Panc1 (cell line): ENCODE results near the gene GAS7. TPM values are rescaled to one million over a fixed set of nuclear protein-coding genes. Genes with fewer than 3 reads are reported as not detected.

Source experiments
- ATAC-seq: fragments of 200-7000 bp; cut with Tn5 transposase; 2 replicates; pipeline ENCODE4 v1.9.1; 2020; ENCODE audit warnings: mild to moderate bottlenecking, moderate library complexity
- BruUV-seq: library from RNA; stranded (reverse); fragments of 400-500 nt; replicated peaks from 2 replicates; lab custom pipeline; 2021; lab: Mats Ljungman, UMichigan
- CTCF ChIA-PET: fragments of 300-600 bp; sonication (Branson Sonifier 250); formaldehyde crosslinking; loops from one replicate; lab custom pipeline; 2022; ENCODE audit warnings: antibody characterized with exemption; lab: Charles Lee
- POLR2A ChIA-PET: fragments of 300-600 bp; sonication (Branson Sonifier 250); formaldehyde crosslinking; loops from one replicate; lab custom pipeline; 2022; ENCODE audit warnings: antibody characterized with exemption; lab: Charles Lee
- DNase-seq: peaks from one replicate; pipeline ENCODE4 v3.0.0-alpha.2; 2010; ENCODE audit warnings: low read depth, low spot score
- H3K27ac ChIP-seq: 2 replicates; pipeline ENCODE4 v1.5.1; 2011; ENCODE audit warnings: mild to moderate bottlenecking, low read length, inconsistent platforms
- H3K27me3 ChIP-seq: fragments of 200-500 bp; sonication (Bioruptor generic); 2 replicates; pipeline ENCODE4 v1.6.0; 2014; ENCODE audit warnings: low read length, inconsistent platforms; ENCODE audit not compliant: control insufficient read depth, insufficient read depth
- H3K36me3 ChIP-seq: fragments of 200-500 bp; sonication (Bioruptor generic); 2 replicates; pipeline ENCODE4 v1.5.1; 2014; ENCODE audit warnings: inconsistent platforms, mild to moderate bottlenecking, low read length, moderate library complexity; ENCODE audit not compliant: control insufficient read depth, insufficient read depth
- H3K4me1 ChIP-seq: 2 replicates; pipeline ENCODE4 v1.5.1; 2011; ENCODE audit warnings: inconsistent platforms, mild to moderate bottlenecking, low read length, moderate library complexity; ENCODE audit not compliant: control insufficient read depth, insufficient read depth
- H3K4me3 ChIP-seq, 2 experiments: 2 replicates each; pipeline ENCODE4 v1.5.1; 2011 to 2012; ENCODE audit warnings: low read depth in 2 of 2, low read length in 2 of 2, mild to moderate bottlenecking in 2 of 2, inconsistent platforms in 1 of 2, moderate library complexity in 1 of 2
- H3K9me3 ChIP-seq: fragments of 200-500 bp; sonication (Bioruptor generic); 2 replicates; pipeline ENCODE4 v1.5.1; 2014; ENCODE audit warnings: low read depth, mild to moderate bottlenecking, inconsistent platforms, low read length, moderate library complexity; ENCODE audit not compliant: control insufficient read depth, insufficient read depth
- POLR2AphosphoS5 ChIP-seq: IDR thresholded peaks from 2 replicates; pipeline ENCODE4 v1.6.1; 2012; ENCODE audit warnings: mild to moderate bottlenecking, low read depth, low read length, moderate library complexity
- SIN3A ChIP-seq: IDR thresholded peaks from 2 replicates; pipeline ENCODE4 v1.6.1; 2012; ENCODE audit warnings: low read depth, mild to moderate bottlenecking, low read length, moderate library complexity, borderline replicate concordance; ENCODE audit not compliant: insufficient read depth
- TCF7L2 ChIP-seq: IDR thresholded peaks from 2 replicates; pipeline ENCODE4 v1.6.1; 2011; ENCODE audit warnings: mild to moderate bottlenecking, low read depth, low read length, inconsistent platforms
- in situ Hi-C: cut with HindIII; loops from 2 replicates; pipeline ENCODE4 v1.10.0; 2016; ENCODE audit warnings: low sequenced_read_pairs, low pct_unique_long_range_greater_than_20kb
- intact Hi-C: fragments of 100-400 bp; cut with micrococcal nuclease; formaldehyde crosslinking; loops from one replicate; pipeline ENCODE4 v1.10.0; 2022; ENCODE audit not compliant: unreplicated experiment
- total RNA-seq: library from RNA; stranded (reverse); gene quantifications from one replicate; pipeline ENCODE4 v1.2.1, GENCODE V29; 2021; ENCODE audit not compliant: unreplicated experiment
- TF ChIP-seq, protein P1 (sequence below): fragments of 450-650 bp; IDR thresholded peaks from 2 replicates; pipeline ENCODE4 v1.5.1; 2017; ENCODE audit warnings: mild to moderate bottlenecking
- TF ChIP-seq, protein P2 (sequence below), 2 experiments: IDR thresholded peaks; 2 replicates each; pipeline ENCODE4 v1.6.1; 2011 to 2012; ENCODE audit warnings: low read depth in 2 of 2, control low read depth in 1 of 2, low read length in 1 of 2, mild to moderate bottlenecking in 1 of 2, moderate library complexity in 1 of 2; ENCODE audit not compliant: insufficient read depth in 1 of 2

The GAS7 gene
- total RNA-seq, 1 experiment from 2014 or later = 0.05 TPM

DNA sequence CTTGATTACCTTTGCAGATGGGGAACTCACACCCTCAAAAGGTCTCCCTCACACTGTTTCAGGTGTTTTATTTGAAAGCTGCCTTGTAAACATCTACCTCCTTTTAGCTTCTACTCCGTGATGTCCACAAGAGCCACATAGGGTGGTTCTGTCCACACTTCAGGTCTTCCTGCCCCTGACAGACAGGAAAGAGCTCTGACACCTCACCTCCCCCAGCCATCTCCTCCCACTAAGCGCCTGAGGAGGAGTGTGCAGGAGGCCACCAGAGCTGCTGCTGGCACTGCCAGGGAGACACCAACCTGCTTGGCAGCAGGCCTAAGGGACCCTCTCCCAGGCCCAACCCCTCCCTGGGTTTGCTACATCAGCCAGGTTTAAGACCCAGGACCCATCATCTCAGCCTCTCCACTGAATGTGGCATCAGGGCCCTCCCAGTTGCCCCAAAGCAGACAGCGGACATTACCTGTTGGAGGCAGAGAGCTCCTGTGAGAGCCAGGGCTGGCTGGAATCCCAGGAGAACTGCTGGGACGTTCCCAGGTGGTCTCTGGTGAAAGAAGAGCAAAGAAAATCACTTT is 217.0 kb downstream of the GAS7 start:
- H3K27ac ChIP-seq = no peak overlapping the region
- no peak overlapping the region for H3K4me3 ChIP-seq
- H3K4me1 ChIP-seq = no peaks in the 10 kb centered on the region
- no peak for TF ChIP-seq SIN3A
- TF ChIP-seq, protein P1, sequence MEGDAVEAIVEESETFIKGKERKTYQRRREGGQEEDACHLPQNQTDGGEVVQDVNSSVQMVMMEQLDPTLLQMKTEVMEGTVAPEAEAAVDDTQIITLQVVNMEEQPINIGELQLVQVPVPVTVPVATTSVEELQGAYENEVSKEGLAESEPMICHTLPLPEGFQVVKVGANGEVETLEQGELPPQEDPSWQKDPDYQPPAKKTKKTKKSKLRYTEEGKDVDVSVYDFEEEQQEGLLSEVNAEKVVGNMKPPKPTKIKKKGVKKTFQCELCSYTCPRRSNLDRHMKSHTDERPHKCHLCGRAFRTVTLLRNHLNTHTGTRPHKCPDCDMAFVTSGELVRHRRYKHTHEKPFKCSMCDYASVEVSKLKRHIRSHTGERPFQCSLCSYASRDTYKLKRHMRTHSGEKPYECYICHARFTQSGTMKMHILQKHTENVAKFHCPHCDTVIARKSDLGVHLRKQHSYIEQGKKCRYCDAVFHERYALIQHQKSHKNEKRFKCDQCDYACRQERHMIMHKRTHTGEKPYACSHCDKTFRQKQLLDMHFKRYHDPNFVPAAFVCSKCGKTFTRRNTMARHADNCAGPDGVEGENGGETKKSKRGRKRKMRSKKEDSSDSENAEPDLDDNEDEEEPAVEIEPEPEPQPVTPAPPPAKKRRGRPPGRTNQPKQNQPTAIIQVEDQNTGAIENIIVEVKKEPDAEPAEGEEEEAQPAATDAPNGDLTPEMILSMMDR = no peak
- TF ChIP-seq, protein P2, sequence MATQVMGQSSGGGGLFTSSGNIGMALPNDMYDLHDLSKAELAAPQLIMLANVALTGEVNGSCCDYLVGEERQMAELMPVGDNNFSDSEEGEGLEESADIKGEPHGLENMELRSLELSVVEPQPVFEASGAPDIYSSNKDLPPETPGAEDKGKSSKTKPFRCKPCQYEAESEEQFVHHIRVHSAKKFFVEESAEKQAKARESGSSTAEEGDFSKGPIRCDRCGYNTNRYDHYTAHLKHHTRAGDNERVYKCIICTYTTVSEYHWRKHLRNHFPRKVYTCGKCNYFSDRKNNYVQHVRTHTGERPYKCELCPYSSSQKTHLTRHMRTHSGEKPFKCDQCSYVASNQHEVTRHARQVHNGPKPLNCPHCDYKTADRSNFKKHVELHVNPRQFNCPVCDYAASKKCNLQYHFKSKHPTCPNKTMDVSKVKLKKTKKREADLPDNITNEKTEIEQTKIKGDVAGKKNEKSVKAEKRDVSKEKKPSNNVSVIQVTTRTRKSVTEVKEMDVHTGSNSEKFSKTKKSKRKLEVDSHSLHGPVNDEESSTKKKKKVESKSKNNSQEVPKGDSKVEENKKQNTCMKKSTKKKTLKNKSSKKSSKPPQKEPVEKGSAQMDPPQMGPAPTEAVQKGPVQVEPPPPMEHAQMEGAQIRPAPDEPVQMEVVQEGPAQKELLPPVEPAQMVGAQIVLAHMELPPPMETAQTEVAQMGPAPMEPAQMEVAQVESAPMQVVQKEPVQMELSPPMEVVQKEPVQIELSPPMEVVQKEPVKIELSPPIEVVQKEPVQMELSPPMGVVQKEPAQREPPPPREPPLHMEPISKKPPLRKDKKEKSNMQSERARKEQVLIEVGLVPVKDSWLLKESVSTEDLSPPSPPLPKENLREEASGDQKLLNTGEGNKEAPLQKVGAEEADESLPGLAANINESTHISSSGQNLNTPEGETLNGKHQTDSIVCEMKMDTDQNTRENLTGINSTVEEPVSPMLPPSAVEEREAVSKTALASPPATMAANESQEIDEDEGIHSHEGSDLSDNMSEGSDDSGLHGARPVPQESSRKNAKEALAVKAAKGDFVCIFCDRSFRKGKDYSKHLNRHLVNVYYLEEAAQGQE (IDR thresholded peaks at IDR 0.05; ENCODE audit: insufficient read depth in 1 of 2, low read depth in 2 of 2, low read length in 1 of 2) = no peak
- no peak for TF ChIP-seq POLR2AphosphoS5
- TF ChIP-seq TCF7L2 = no peak
- POLR2A ChIA-PET = no interaction called here
- no peaks in the 10 kb centered on the region for H3K36me3 ChIP-seq
- in situ Hi-C loops (no loop called here), intact Hi-C loops (no loop called here)
- no peaks in the 10 kb centered on the region for H3K9me3 ChIP-seq
- CTCF ChIA-PET = interaction anchor here (1.3 kb wide), 1 partner anchor 57 kb away, joined by 6 read pairs; no protein-coding TSS in a partner anchor
- H3K27me3 ChIP-seq = no peaks in the 10 kb centered on the region
- DNase-seq = no peak
- BruUV-seq = no TSS peak
- no peak for ATAC-seq

DNA sequence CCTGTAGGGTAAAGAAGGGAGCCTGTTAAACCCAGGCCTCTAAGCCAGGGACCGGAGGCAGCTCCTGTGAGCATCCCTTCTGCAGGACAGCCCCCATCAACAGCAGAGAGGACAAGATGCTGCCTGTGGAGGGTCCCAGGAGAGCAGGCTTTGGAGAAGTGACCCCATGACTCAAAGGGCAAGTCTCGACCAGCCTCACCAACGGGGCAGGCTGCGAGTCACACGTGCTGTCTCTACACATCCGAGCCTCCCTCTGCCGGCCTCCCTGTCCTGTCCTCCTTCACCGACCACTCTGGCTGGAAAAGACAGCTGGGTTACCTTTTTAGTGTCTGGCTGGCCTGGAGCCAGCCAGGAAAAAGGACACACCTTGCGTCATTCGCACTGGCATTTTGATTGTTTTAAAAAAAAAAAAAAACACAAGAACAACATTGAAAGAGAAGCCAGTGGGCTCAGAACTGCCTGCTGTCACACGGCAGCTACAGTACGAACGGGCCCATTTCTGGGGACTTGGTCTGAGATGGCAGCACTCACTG is 218.9 kb downstream of the GAS7 start:
- in situ Hi-C loops = no loop called here
- DNase-seq (no peak), ATAC-seq (no peak)
- BruUV-seq = no TSS peak
- intact Hi-C loops = no loop called here
- Histone ChIP-seq H3K36me3 (no peaks in the 10 kb centered on the region), H3K9me3 (no peaks in the 10 kb centered on the region), H3K27ac (no peak overlapping the region), H3K4me3 (no peak overlapping the region), H3K4me1 (no peaks in the 10 kb centered on the region), H3K27me3 (no peaks in the 10 kb centered on the region)
- POLR2A ChIA-PET = no interaction called here
- no peak for TF ChIP-seq SIN3A
- TF ChIP-seq, protein P2 (IDR thresholded peaks at IDR 0.05; ENCODE audit: insufficient read depth in 1 of 2, low read depth in 2 of 2, low read length in 1 of 2) = no peak
- TF ChIP-seq, protein P1 = no peak
- TF ChIP-seq TCF7L2 = no peak
- TF ChIP-seq POLR2AphosphoS5 = no peak
- CTCF ChIA-PET = interaction anchor here (0.6 kb wide), 1 partner anchor 56 kb away, joined by 4 read pairs; no protein-coding TSS in a partner anchor
